Bronchial epithelial cell (primary cell): ENCODE measurements around the gene MUC16. TPM values are rescaled to one million over a fixed set of nuclear protein-coding genes. Genes with fewer than 3 reads are reported as not detected.

ENCODE experiments used
- DNase-seq: peaks from one replicate; pipeline ENCODE4 v3.0.0-alpha.2; 2010; ENCODE audit warnings: low read depth
- FAIRE-seq: peaks from 2 replicates; lab custom pipeline; 2011; peaks lifted over from hg19 to GRCh38; lab: Jason Lieb, UNC
- H3K27me3 ChIP-seq: 2 replicates; pipeline ENCODE4 v1.5.1; 2011; ENCODE audit warnings: low read length; ENCODE audit not compliant: control insufficient read depth, insufficient read depth
- H3K36me3 ChIP-seq: 2 replicates; pipeline ENCODE4 v1.5.1; 2011; ENCODE audit warnings: low read length; ENCODE audit not compliant: control insufficient read depth, insufficient read depth
- H3K4me3 ChIP-seq: 2 replicates; pipeline ENCODE4 v1.5.1; 2011; ENCODE audit warnings: mild to moderate bottlenecking, low read depth, low read length, control low read depth
- total RNA-seq: library from RNA; depleted of rRNA; stranded (reverse); fragments of >200 nt; gene quantifications from 2 replicates; pipeline ENCODE4 v1.2.1, GENCODE V29; 2014
- TF ChIP-seq, protein P1 (sequence below): IDR thresholded peaks from 2 replicates; pipeline ENCODE4 v1.5.1; 2011; ENCODE audit warnings: mild to moderate bottlenecking, moderate library complexity, low read length, control low read depth, inconsistent platforms; ENCODE audit not compliant: insufficient read depth, severe bottlenecking

Gene MUC16
- total RNA-seq, 1 donor from 2014 or later = 0.26 TPM

DNA sequence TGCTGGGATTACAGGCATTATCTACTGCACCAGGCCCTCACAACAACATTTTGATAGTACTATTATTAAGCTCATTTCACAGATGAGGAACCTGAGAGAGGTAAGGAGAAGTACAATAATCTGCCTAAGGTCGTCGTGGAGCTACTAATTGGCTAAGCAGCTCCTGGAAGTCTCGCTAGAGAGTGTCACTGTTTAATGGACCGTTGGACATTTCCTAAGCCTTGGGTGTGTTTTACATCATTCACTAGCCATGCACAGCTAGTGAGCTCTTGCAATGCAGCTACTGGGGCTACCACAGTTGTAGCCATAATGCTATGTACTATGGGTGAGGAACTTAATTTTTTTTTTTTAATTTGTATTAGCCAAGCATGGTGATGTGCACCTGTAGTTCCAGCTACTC lies 42.7 kb upstream of the MUC16 start:
- Histone ChIP-seq H3K4me3 (no peak overlapping the region), H3K36me3 (no peaks in the 10 kb centered on the region)

DNA sequence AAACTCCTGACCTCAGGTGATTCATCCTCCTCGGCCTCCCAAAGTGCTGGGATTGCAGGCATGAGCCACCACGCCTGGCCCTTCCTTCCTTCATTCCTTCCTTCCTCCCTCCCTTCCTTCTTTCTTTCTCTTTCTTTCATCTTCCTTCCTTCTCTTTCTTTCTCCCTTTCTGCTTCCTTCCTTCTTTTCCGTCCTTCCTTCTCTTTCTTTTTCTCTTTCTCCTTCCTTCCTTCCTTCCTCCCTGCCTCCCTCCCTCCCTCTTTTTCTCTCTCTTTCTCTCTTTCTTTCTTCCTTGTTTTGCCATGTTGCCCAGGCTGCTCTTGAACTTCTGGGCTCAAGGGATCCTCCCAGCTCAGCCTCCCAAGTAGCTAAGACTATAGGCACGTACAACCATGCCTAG lies 36.5 kb upstream of the MUC16 start:
- TF ChIP-seq, protein P1, sequence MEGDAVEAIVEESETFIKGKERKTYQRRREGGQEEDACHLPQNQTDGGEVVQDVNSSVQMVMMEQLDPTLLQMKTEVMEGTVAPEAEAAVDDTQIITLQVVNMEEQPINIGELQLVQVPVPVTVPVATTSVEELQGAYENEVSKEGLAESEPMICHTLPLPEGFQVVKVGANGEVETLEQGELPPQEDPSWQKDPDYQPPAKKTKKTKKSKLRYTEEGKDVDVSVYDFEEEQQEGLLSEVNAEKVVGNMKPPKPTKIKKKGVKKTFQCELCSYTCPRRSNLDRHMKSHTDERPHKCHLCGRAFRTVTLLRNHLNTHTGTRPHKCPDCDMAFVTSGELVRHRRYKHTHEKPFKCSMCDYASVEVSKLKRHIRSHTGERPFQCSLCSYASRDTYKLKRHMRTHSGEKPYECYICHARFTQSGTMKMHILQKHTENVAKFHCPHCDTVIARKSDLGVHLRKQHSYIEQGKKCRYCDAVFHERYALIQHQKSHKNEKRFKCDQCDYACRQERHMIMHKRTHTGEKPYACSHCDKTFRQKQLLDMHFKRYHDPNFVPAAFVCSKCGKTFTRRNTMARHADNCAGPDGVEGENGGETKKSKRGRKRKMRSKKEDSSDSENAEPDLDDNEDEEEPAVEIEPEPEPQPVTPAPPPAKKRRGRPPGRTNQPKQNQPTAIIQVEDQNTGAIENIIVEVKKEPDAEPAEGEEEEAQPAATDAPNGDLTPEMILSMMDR = no peak
- FAIRE-seq = no peak
- no peaks in the 10 kb centered on the region for H3K27me3 ChIP-seq

More for the DNA sequence above, 42.7 kb upstream of the MUC16 start:
- TF ChIP-seq, protein P1 = no peak
- no peaks in the 10 kb centered on the region for H3K27me3 ChIP-seq
- no peak for FAIRE-seq
- no peak for DNase-seq

DNA sequence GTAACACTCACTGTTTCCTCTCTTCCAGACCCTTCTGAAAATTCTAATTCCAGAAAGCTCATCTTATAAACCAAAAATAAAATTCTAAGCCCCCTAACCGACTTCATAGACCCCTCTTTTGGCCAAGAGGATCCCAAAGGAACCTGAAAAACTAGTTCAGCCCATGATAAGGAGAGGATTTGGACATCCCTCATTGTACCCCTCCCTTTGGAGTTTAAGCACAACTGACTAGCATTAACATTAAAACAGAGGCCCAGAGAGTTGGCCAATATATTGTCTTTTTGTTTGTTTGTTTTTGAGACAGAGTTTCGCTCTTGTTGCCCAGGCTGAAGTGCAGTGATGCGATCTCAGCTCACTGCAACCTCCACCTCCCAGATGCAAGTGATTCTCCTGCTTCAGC lies 34.2 kb upstream of the MUC16 start:
- TF ChIP-seq, protein P1 = no peak
- FAIRE-seq (no peak), DNase-seq (no peak)
- Histone ChIP-seq H3K36me3 (no peaks in the 10 kb centered on the region), H3K27me3 (no peaks in the 10 kb centered on the region), H3K4me3 (no peak overlapping the region)

More for the DNA sequence above, 36.5 kb upstream of the MUC16 start:
- DNase-seq = no peak
- H3K4me3 ChIP-seq = no peak overlapping the region
- no peaks in the 10 kb centered on the region for H3K36me3 ChIP-seq

DNA sequence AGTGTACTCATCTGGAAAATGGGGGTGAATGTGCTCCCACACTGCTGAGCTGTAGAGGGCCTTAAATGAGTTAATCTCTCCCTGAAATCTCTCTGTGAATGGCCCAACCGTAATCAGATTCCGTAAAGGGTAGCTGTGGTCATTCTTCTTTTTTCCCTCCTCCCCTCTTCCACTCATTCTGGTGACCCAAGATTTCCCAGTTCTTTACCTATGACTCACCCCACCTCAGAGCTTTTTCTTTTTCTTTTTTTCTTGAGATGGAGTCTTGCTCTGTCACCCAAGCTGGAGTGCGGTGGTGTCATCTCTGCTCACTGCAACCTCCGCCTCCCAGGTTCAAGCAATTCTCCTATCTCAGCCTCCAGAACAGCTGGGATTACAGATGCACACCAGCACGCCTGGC lies 33.3 kb upstream of the MUC16 start:
- TF ChIP-seq, protein P1 = no peak
- Histone ChIP-seq H3K27me3 (no peaks in the 10 kb centered on the region), H3K4me3 (no peak overlapping the region), H3K36me3 (no peaks in the 10 kb centered on the region)
- no peak for FAIRE-seq
- DNase-seq = no peak

DNA sequence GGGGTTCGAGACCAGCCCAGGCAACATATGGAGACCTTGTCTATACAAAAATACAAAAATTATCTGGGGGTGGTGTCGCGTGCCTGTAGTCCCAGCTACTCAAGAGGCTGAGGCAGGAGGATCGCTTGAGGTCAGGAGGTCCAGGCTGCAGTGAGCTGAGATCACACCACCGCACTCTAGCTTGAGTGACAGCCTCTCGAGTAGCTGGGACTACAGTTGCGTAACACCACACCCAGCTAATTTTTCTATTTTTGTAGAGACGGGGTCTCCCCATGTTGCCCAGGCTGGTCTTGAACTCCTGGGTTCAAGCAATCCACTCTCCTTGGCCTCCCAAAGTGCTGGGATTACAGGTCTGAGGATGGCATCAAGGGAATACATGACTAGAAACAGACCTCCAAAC lies 30.8 kb upstream of the MUC16 start:
- FAIRE-seq (no peak), DNase-seq (no peak)
- Histone ChIP-seq H3K27me3 (no peaks in the 10 kb centered on the region), H3K36me3 (no peaks in the 10 kb centered on the region), H3K4me3 (no peak overlapping the region)
- TF ChIP-seq, protein P1 = no peak

DNA sequence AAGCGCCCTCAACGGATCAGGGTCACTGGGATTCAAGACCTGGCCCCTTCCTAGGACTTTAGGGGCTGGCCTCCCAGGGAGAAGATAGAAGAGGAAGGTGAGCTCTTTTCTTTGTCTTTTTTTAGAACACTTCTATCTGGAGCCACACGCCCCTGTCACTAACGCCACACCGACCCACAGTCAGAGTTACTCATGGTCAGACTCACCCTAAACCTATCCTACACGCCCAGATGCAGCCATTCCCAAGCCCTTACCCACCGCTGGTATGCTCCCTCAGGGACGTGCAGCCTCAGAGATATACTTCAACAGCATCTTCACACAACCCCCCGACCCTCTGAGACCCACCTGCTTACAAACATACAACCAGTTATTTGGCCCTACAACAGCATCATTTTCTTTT lies 29.9 kb upstream of the MUC16 start:
- H3K4me3 ChIP-seq = no peak overlapping the region
- DNase-seq (no peak), FAIRE-seq (no peak)
- H3K36me3 ChIP-seq = no peaks in the 10 kb centered on the region
- H3K27me3 ChIP-seq = no peaks in the 10 kb centered on the region
- TF ChIP-seq, protein P1 = no peak
